Ishikawa (cell line): Measurements from ENCODE around the gene GRIK4.

Source experiments
- CEBPB ChIP-seq: IDR thresholded peaks from 2 replicates; pipeline ENCODE4 v1.6.1; 2012
- CREB1 ChIP-seq: IDR thresholded peaks from 2 replicates; pipeline ENCODE4 v1.6.1; 2012; ENCODE audit warnings: low read depth
- EGR1 ChIP-seq: IDR thresholded peaks from 2 replicates; pipeline ENCODE4 v1.6.1; 2012
- EP300 ChIP-seq: IDR thresholded peaks from 2 replicates; pipeline ENCODE4 v1.6.1; 2012; ENCODE audit warnings: borderline replicate concordance
- FOXM1 ChIP-seq: IDR thresholded peaks from 2 replicates; pipeline ENCODE4 v1.6.1; 2012; ENCODE audit warnings: low read depth, borderline replicate concordance
- MAX ChIP-seq: IDR thresholded peaks from 2 replicates; pipeline ENCODE4 v1.6.1; 2012
- NFIC ChIP-seq: IDR thresholded peaks from 2 replicates; pipeline ENCODE4 v1.6.1; 2012
- RAD21 ChIP-seq: IDR thresholded peaks from 2 replicates; pipeline ENCODE4 v1.6.1; 2012; ENCODE audit warnings: low read depth
- REST ChIP-seq: IDR thresholded peaks from 2 replicates; pipeline ENCODE4 v1.6.1; 2012; ENCODE audit warnings: low read depth, mild to moderate bottlenecking
- TAF1 ChIP-seq: IDR thresholded peaks from 2 replicates; pipeline ENCODE4 v1.6.1; 2012; ENCODE audit warnings: low read depth, mild to moderate bottlenecking
- TCF12 ChIP-seq: IDR thresholded peaks from 2 replicates; pipeline ENCODE4 v1.6.1; 2012; ENCODE audit warnings: low read depth
- TEAD4 ChIP-seq: IDR thresholded peaks from 2 replicates; pipeline ENCODE4 v1.6.1; 2012
- USF1 ChIP-seq: IDR thresholded peaks from 2 replicates; pipeline ENCODE4 v1.6.1; 2012
- YY1 ChIP-seq: IDR thresholded peaks from 2 replicates; pipeline ENCODE4 v1.6.1; 2012; ENCODE audit warnings: low read depth
- ZBTB7A ChIP-seq: IDR thresholded peaks from 2 replicates; pipeline ENCODE4 v1.6.1; 2012; ENCODE audit warnings: low read depth

Gene GRIK4

GRCh38 chr11:120840661-120841060 is 329.1 kb downstream of the GRIK4 start:
- TF ChIP-seq FOXM1 (no peak), TAF1 (no peak), TEAD4 (no peak), USF1 (no peak), YY1 (no peak), CEBPB (no peak), NFIC (no peak), CREB1 (no peak), EGR1 (no peak), EP300 (no peak), MAX (no peak), RAD21 (no peak), ZBTB7A (no peak), TCF12 (no peak), REST (no peak)

- TF ChIP-seq REST (no peak), ZBTB7A (no peak), MAX (no peak), TCF12 (no peak), YY1 (no peak), EGR1 (no peak), TEAD4 (no peak), NFIC (no peak), CEBPB (no peak), FOXM1 (no peak), TAF1 (no peak), USF1 (no peak), CREB1 (no peak), RAD21 (no peak), EP300 (no peak)
These were observed 329.5 kb downstream of the GRIK4 start for GRCh38 chr11:120841074-120841473.

- TF ChIP-seq TAF1, result no peak
- TF ChIP-seq USF1, result peak; percentile 74
These were observed 330.6 kb downstream of the GRIK4 start for GRCh38 chr11:120842195-120842594.

GRCh38 chr11:120853435-120853834 is 341.9 kb downstream of the GRIK4 start:
- TF ChIP-seq TEAD4 (no peak), MAX (no peak), REST (no peak), YY1 (no peak)

GRCh38 chr11:120854988-120855387 is 343.4 kb downstream of the GRIK4 start:
- TF ChIP-seq TAF1, result no peak
- no peak for TF ChIP-seq CREB1
- TF ChIP-seq MAX, result no peak
- TF ChIP-seq REST, result peak; percentile 80
- TF ChIP-seq RAD21, result no peak
- no peak for TF ChIP-seq TCF12
- TF ChIP-seq YY1, result no peak
- TF ChIP-seq USF1, result no peak
